H9 (cell line): ENCODE data around the gene ECHS1. TPM values are rescaled to one million over a fixed set of nuclear protein-coding genes. Genes with fewer than 3 reads are reported as not detected.

Source experiments
- DNase-seq: peaks from one replicate; pipeline ENCODE4 v3.0.0-alpha.2; 2017
- H2AFZ ChIP-seq: one replicate; pipeline ENCODE4 v1.6.1; 2013; ENCODE audit warnings: mild to moderate bottlenecking, low read length, control low read depth, moderate library complexity
- H2AK5ac ChIP-seq: 2 replicates; pipeline ENCODE4 v1.6.1; 2013; ENCODE audit warnings: low read length, control low read depth, mixed read lengths; ENCODE audit not compliant: insufficient read length
- H2BK120ac ChIP-seq: one replicate; pipeline ENCODE4 v1.6.1; 2013; ENCODE audit warnings: low read depth, mild to moderate bottlenecking, low read length, control low read depth, inconsistent platforms; ENCODE audit not compliant: poor library complexity, severe bottlenecking
- H2BK12ac ChIP-seq: 2 replicates; pipeline ENCODE4 v1.6.1; 2013; ENCODE audit warnings: low read length, control low read depth, mixed read lengths, low read depth; ENCODE audit not compliant: insufficient read length
- H2BK15ac ChIP-seq: 2 replicates; pipeline ENCODE4 v1.6.1; 2013; ENCODE audit warnings: low read depth, low read length, control low read depth
- H2BK20ac ChIP-seq: one replicate; pipeline ENCODE4 v1.6.1; 2013; ENCODE audit warnings: low read depth, mild to moderate bottlenecking, low read length, control low read depth, inconsistent platforms; ENCODE audit not compliant: poor library complexity, severe bottlenecking
- H2BK5ac ChIP-seq: 2 replicates; pipeline ENCODE4 v1.6.1; 2013; ENCODE audit warnings: low read length, control low read depth, mixed read lengths; ENCODE audit not compliant: insufficient read length
- H3K14ac ChIP-seq: 2 replicates; pipeline ENCODE4 v1.6.1; 2013; ENCODE audit warnings: low read length, control low read depth; ENCODE audit not compliant: insufficient read depth
- H3K18ac ChIP-seq: 2 replicates; pipeline ENCODE4 v1.6.1; 2013; ENCODE audit warnings: low read depth, mild to moderate bottlenecking, mixed read lengths, low read length, control low read depth; ENCODE audit not compliant: insufficient read length
- H3K23ac ChIP-seq: 2 replicates; pipeline ENCODE4 v1.6.1; 2013; ENCODE audit warnings: low read length, control low read depth, mixed read lengths, low read depth; ENCODE audit not compliant: insufficient read length
- H3K23me2 ChIP-seq: 2 replicates; pipeline ENCODE4 v1.6.1; 2013; ENCODE audit warnings: low read depth, mild to moderate bottlenecking, mixed read lengths, low read length, control low read depth; ENCODE audit not compliant: insufficient read length, poor library complexity, severe bottlenecking
- H3K27ac ChIP-seq: 2 replicates; pipeline ENCODE4 v1.5.1; 2013; ENCODE audit warnings: low read length, control low read depth, mixed read lengths, low read depth; ENCODE audit not compliant: insufficient read length
- H3K27me3 ChIP-seq: 2 replicates; pipeline ENCODE4 v1.6.1; 2013; ENCODE audit warnings: low read length, control low read depth, inconsistent platforms; ENCODE audit not compliant: insufficient read depth
- H3K4ac ChIP-seq: 2 replicates; pipeline ENCODE4 v1.6.1; 2013; ENCODE audit warnings: low read depth, mild to moderate bottlenecking, control low read depth, inconsistent platforms, low read length, moderate library complexity
- H3K4me1 ChIP-seq: 2 replicates; pipeline ENCODE4 v1.6.1; 2013; ENCODE audit warnings: low read length, control low read depth, inconsistent platforms; ENCODE audit not compliant: insufficient read depth
- H3K4me2 ChIP-seq: 2 replicates; pipeline ENCODE4 v1.6.1; 2013; ENCODE audit warnings: low read length, control low read depth, mixed read lengths; ENCODE audit not compliant: insufficient read length, insufficient read depth
- H3K56ac ChIP-seq: 2 replicates; pipeline ENCODE4 v1.6.1; 2013; ENCODE audit warnings: low read depth, mild to moderate bottlenecking, mixed read lengths, low read length, control low read depth; ENCODE audit not compliant: insufficient read length
- H3K79me1 ChIP-seq: 2 replicates; pipeline ENCODE4 v1.6.1; 2013; ENCODE audit warnings: low read depth, mild to moderate bottlenecking, moderate library complexity, low read length, control low read depth, inconsistent platforms; ENCODE audit not compliant: insufficient read depth, poor library complexity, severe bottlenecking
- H3K79me2 ChIP-seq: 2 replicates; pipeline ENCODE4 v1.6.1; 2013; ENCODE audit warnings: low read length, control low read depth, inconsistent platforms; ENCODE audit not compliant: insufficient read depth
- H3K9ac ChIP-seq: 2 replicates; pipeline ENCODE4 v1.6.1; 2013; ENCODE audit warnings: low read length, control low read depth, mixed read lengths; ENCODE audit not compliant: insufficient read length; ENCODE audit errors: extremely low read depth
- H3K9me3 ChIP-seq: one replicate; pipeline ENCODE4 v1.6.1; 2013; ENCODE audit warnings: low read depth, low read length, inconsistent platforms; ENCODE audit not compliant: control insufficient read depth
- H3T11ph ChIP-seq: one replicate; pipeline ENCODE4 v1.6.1; 2013; ENCODE audit warnings: mild to moderate bottlenecking, low read length, control low read depth, inconsistent platforms
- H4K20me1 ChIP-seq: one replicate; pipeline ENCODE4 v1.6.1; 2013; ENCODE audit not compliant: control insufficient read depth, insufficient read length, insufficient read depth
- H4K5ac ChIP-seq: 2 replicates; pipeline ENCODE4 v1.6.1; 2013; ENCODE audit warnings: low read depth, mild to moderate bottlenecking, mixed read lengths, low read length, control low read depth; ENCODE audit not compliant: insufficient read length
- H4K8ac ChIP-seq: replicated peaks from 2 replicates; pipeline ENCODE4 v1.6.1; 2013; ENCODE audit warnings: low read length, control low read depth, mixed read lengths, low read depth; ENCODE audit not compliant: insufficient read length
- H4K91ac ChIP-seq: 2 replicates; pipeline ENCODE4 v1.6.1; 2013; ENCODE audit warnings: low read depth, mild to moderate bottlenecking, moderate library complexity, mixed read lengths, low read length, control low read depth; ENCODE audit not compliant: insufficient read length
- H3K27ac Mint-ChIP-seq, 3 experiments: 2 replicates in 2 of 3; 3 replicates in 1 of 3; pipeline ENCODE4 v1.8.0; 2020 to 2021; ENCODE audit warnings: mixed read lengths in 3 of 3, mild to moderate bottlenecking in 1 of 3, moderate library complexity in 1 of 3
- H3K27me3 Mint-ChIP-seq: 2 replicates; pipeline ENCODE4 v1.8.0; 2021; ENCODE audit warnings: low read depth, mild to moderate bottlenecking, moderate library complexity, mixed read lengths
- H3K36me3 Mint-ChIP-seq, 3 experiments: 2 replicates in 2 of 3; 3 replicates in 1 of 3; pipeline ENCODE4 v1.8.0; 2020 to 2021; ENCODE audit warnings: low read depth in 3 of 3, mixed read lengths in 3 of 3; ENCODE audit not compliant: insufficient read depth in 1 of 3
- H3K4me1 Mint-ChIP-seq, 2 experiments: 2 replicates each; pipeline ENCODE4 v1.8.0; 2020; ENCODE audit warnings: mixed read lengths in 2 of 2
- H3K4me3 Mint-ChIP-seq, 2 experiments: 2 replicates in 1 of 2; 3 replicates in 1 of 2; pipeline ENCODE4 v1.8.0; 2020 to 2021; ENCODE audit warnings: mild to moderate bottlenecking in 2 of 2, mixed read lengths in 2 of 2, moderate library complexity in 1 of 2
- H3K9me3 Mint-ChIP-seq, 2 experiments: 2 replicates in 1 of 2; 3 replicates in 1 of 2; pipeline ENCODE4 v1.8.0; 2020; ENCODE audit warnings: mild to moderate bottlenecking in 2 of 2, mixed read lengths in 2 of 2, moderate library complexity in 1 of 2
- WGBS: extraction: QIAGEN DNeasy Blood & Tissue Kit; methylation state at CpG from one replicate; pipeline ENCODE4 v1.1.7; 2013; ENCODE audit warnings: missing lambda C conversion rate, low lambda C conversion rate, mixed read lengths; ENCODE audit not compliant: insufficient read length; ENCODE audit errors: extremely low coverage; 5-methylcytosine and 5-hydroxymethylcytosine counted together
- total RNA-seq: library from RNA; stranded (reverse); gene quantifications from 2 replicates; pipeline ENCODE4 v1.2.1, GENCODE V29; 2021
- TF ChIP-seq, protein P1 (sequence below): fragments of 200-600 bp; sonication (generic); conservative IDR thresholded peaks from 3 replicates; pipeline ENCODE4 v1.8.0; 2021; ENCODE audit warnings: antibody characterized with exemption, mild to moderate bottlenecking

ECHS1 gene
- total RNA-seq, 1 experiment from 2014 or later = 94.1 TPM

GRCh38 chr10:133370030-133370786 is 2.9 kb downstream of the ECHS1 start:
- Histone ChIP-seq H2BK5ac (no peak overlapping the region), H4K20me1 (no peaks in the 10 kb centered on the region), H3T11ph (no peak overlapping the region), H3K14ac (no peak overlapping the region), H3K18ac (no peak overlapping the region), H3K79me2 (no peaks in the 10 kb centered on the region), H3K9ac (no peak overlapping the region), H3K56ac (no peak overlapping the region), H2BK20ac (no peak overlapping the region), H3K9me3 (no peaks in the 10 kb centered on the region), H4K91ac (no peak overlapping the region), H3K4me1 (no peaks in the 10 kb centered on the region), H3K4ac (no peak overlapping the region), H3K23me2 (no peaks in the 10 kb centered on the region), H3K27me3 (no peaks in the 10 kb centered on the region; the same call in 1 of the 2 replicates), H3K79me1 (no peaks in the 10 kb centered on the region), H2AFZ (no peak overlapping the region), H2BK120ac (no peak overlapping the region), H2BK15ac (no peak overlapping the region), H2BK12ac (no peak overlapping the region), H3K27ac (no peak overlapping the region), H3K23ac (no peak overlapping the region), H2AK5ac (no peak overlapping the region), H4K5ac (no peak overlapping the region), H3K4me2 (no peak overlapping the region), H4K8ac (no peak overlapping the region)
- Mint-ChIP-seq H3K27ac (peak overlapping the region in 1 of 3 experiments; percentile 39; a peak in 1 of 7 replicates), H3K9me3 (no peaks in the 10 kb centered on the region), H3K4me1 (peaks cover 2 to 7% of the 10 kb centered on the region in 2 experiments; a peak in 3 of 4 replicates), H3K27me3 (peaks cover 15% of the 10 kb centered on the region), H3K36me3 (peaks cover 22 to 47% (median 47%) of the 10 kb centered on the region in 3 experiments; a peak in 6 of 7 replicates), H3K4me3 (peak overlapping the region in 1 of 2 experiments; percentile 36; a peak in 3 of 5 replicates)
- no peak for DNase-seq
- TF ChIP-seq, protein P1, sequence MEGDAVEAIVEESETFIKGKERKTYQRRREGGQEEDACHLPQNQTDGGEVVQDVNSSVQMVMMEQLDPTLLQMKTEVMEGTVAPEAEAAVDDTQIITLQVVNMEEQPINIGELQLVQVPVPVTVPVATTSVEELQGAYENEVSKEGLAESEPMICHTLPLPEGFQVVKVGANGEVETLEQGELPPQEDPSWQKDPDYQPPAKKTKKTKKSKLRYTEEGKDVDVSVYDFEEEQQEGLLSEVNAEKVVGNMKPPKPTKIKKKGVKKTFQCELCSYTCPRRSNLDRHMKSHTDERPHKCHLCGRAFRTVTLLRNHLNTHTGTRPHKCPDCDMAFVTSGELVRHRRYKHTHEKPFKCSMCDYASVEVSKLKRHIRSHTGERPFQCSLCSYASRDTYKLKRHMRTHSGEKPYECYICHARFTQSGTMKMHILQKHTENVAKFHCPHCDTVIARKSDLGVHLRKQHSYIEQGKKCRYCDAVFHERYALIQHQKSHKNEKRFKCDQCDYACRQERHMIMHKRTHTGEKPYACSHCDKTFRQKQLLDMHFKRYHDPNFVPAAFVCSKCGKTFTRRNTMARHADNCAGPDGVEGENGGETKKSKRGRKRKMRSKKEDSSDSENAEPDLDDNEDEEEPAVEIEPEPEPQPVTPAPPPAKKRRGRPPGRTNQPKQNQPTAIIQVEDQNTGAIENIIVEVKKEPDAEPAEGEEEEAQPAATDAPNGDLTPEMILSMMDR = no peak
- WGBS = no CpG with 5 or more reads among the region's 24 CpGs
